Measurements from ENCODE around the gene HMGB3. TPM values are rescaled to one million over a fixed set of nuclear protein-coding genes. Genes with fewer than 3 reads are reported as not detected.

The HMGB3 gene
- total RNA-seq, 4 donors from 2014 or later = 1.3 to 4.4 (median 3.2) TPM

GRCh38 chrX:150990910-150991309 is 7.8 kb downstream of the HMGB3 start:
- H3K27me3 ChIP-seq = no peaks in the 10 kb centered on the region
- TF ChIP-seq EP300 (IDR thresholded peaks at IDR 0.05) (no peak), POLR2A (IDR thresholded peaks at IDR 0.05) (no peak), POLR2AphosphoS5 (IDR thresholded peaks at IDR 0.05) (no peak)
- TF ChIP-seq, protein P1, sequence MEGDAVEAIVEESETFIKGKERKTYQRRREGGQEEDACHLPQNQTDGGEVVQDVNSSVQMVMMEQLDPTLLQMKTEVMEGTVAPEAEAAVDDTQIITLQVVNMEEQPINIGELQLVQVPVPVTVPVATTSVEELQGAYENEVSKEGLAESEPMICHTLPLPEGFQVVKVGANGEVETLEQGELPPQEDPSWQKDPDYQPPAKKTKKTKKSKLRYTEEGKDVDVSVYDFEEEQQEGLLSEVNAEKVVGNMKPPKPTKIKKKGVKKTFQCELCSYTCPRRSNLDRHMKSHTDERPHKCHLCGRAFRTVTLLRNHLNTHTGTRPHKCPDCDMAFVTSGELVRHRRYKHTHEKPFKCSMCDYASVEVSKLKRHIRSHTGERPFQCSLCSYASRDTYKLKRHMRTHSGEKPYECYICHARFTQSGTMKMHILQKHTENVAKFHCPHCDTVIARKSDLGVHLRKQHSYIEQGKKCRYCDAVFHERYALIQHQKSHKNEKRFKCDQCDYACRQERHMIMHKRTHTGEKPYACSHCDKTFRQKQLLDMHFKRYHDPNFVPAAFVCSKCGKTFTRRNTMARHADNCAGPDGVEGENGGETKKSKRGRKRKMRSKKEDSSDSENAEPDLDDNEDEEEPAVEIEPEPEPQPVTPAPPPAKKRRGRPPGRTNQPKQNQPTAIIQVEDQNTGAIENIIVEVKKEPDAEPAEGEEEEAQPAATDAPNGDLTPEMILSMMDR (IDR thresholded peaks at IDR 0.05) = no peak

DNA sequence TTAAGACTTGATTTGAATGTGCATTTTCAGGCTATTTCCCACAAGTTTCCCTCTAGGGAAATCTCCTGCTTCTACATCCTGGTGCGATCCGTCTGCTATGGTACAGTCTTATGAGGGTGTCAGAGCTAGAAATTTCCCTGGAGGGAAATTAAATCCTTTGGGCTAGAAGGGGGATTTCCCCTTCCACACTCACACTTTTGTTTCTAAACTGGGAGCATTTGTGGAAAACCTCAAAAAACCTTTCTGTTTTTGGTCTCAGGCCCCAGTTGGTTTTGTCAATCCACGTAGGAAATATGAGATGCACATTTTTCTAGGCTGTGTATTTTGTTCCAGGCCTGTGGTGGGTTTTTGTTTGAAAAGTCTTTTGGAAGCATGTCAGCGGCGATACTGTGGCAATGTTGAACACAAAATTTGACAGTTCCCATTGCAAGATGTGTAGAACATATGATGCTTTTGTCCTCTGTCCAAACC is 17.8 kb downstream of the HMGB3 start:
- 40 to 62% methylated on average over 1 to 5 of the region's 5 CpGs for WGBS, 2 donors (ENCODE audit: low coverage in 1 of 2)
- no peak overlapping the region for H3K4me3 ChIP-seq

More at GRCh38 chrX:150990910-150991309, 7.8 kb downstream of the HMGB3 start:
- no peak for ATAC-seq
- Histone ChIP-seq H3K27ac (no peak overlapping the region), H3K36me3 (no peaks in the 10 kb centered on the region), H3K9me3 (no peaks in the 10 kb centered on the region), H3K4me1 (no peaks in the 10 kb centered on the region), H3K4me3 (no peak overlapping the region)
- 30 to 86% methylated on average over 3 to 4 of the region's 5 CpGs for WGBS, 2 donors (ENCODE audit: low coverage in 1 of 2)

GRCh38 chrX:151004085-151004484 is 20.9 kb downstream of the HMGB3 start:
- Histone ChIP-seq H3K27me3 (no peaks in the 10 kb centered on the region), H3K9me3 (no peaks in the 10 kb centered on the region), H3K27ac (no peak overlapping the region), H3K36me3 (no peaks in the 10 kb centered on the region), H3K4me1 (no peaks in the 10 kb centered on the region), H3K4me3 (no peak overlapping the region)
- no peak for TF ChIP-seq EP300 (IDR thresholded peaks at IDR 0.05)
- TF ChIP-seq, protein P1 (IDR thresholded peaks at IDR 0.05) = no peak
- TF ChIP-seq POLR2A (IDR thresholded peaks at IDR 0.05) = no peak
- no peak for TF ChIP-seq POLR2AphosphoS5 (IDR thresholded peaks at IDR 0.05)
- ATAC-seq = no peak
- no CpG with 5 or more reads among the region's 1 CpG for WGBS, 2 donors (ENCODE audit: low coverage in 1 of 2)

More for the DNA sequence above, 17.8 kb downstream of the HMGB3 start:
- TF ChIP-seq EP300 (IDR thresholded peaks at IDR 0.05) = no peak
- TF ChIP-seq, protein P1 (IDR thresholded peaks at IDR 0.05) = no peak
- TF ChIP-seq POLR2A (IDR thresholded peaks at IDR 0.05) = no peak
- no peak for TF ChIP-seq POLR2AphosphoS5 (IDR thresholded peaks at IDR 0.05)
- ATAC-seq = no peak
- Histone ChIP-seq H3K27ac (no peak overlapping the region), H3K36me3 (no peaks in the 10 kb centered on the region), H3K9me3 (no peaks in the 10 kb centered on the region), H3K27me3 (no peaks in the 10 kb centered on the region), H3K4me1 (no peaks in the 10 kb centered on the region)

DNA sequence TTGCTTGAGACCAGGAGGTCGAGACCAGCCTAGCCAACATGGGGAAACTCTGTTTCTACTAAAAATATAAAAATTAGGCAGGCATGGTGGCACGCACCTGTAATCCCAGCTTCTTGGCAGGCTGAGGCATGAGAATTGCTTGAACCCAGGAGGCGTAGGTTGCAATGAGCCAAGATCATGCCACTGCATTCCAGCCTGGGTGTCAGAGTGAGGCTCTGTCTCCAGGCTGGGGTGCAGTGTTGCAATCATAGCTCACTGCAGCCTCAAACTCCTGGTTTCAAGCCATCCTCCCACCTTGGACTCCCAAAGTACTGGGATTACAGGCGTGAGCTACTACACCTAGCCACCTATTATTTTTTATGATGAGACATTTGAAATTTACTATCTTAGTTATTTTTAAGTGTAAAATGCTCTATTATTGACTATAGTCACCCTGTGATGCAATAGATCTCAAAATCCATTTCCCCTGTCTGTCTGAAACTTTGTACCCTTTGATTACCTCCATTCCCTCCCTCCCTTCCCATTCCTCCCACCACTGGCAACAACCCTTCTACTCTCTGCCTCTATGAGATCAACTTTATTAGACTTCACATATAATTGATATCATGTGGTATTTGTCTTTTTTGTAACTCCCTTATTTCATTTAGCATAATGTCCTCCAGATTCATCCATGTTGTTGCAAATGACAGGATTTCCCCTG is 23.4 kb downstream of the HMGB3 start:
- TF ChIP-seq POLR2A (IDR thresholded peaks at IDR 0.05) (no peak), POLR2AphosphoS5 (IDR thresholded peaks at IDR 0.05) (no peak), EP300 (IDR thresholded peaks at IDR 0.05) (no peak)
- TF ChIP-seq, protein P1 (IDR thresholded peaks at IDR 0.05) = no peak
- no peak overlapping the region for H3K27ac ChIP-seq
- H3K27me3 ChIP-seq = no peaks in the 10 kb centered on the region
- H3K4me1 ChIP-seq = no peaks in the 10 kb centered on the region
- 96% methylated on average over 4 of the region's 4 CpGs; no CpG with 5 or more reads in 1 of the 2 donors for WGBS, 2 donors (ENCODE audit: low coverage in 1 of 2)
- ATAC-seq = no peak
- no peak overlapping the region for H3K4me3 ChIP-seq
- no peaks in the 10 kb centered on the region for H3K36me3 ChIP-seq
- H3K9me3 ChIP-seq = no peaks in the 10 kb centered on the region

DNA sequence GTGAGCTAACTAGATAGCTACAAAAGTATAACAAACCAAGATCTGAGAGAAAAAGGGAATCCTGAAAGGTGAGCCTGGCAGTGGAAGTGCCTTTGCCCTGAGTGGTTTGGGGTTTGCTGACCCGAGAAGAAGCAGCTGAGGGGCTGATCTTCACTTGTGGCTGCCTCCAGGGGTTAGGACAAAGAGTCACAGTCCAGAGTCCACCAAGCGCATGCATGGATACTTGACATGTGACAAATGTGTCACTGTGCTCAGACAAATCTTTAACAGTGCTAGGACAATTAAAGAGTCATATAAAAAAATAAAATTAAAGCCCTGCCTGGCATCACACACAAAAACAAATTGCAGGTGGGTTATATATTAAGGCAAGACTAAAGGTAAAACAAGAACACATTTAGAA is 26.4 kb downstream of the HMGB3 start:
- H3K4me1 ChIP-seq = no peaks in the 10 kb centered on the region
- no peaks in the 10 kb centered on the region for H3K27me3 ChIP-seq
- TF ChIP-seq, protein P1 (IDR thresholded peaks at IDR 0.05) = no peak
- TF ChIP-seq POLR2AphosphoS5 (IDR thresholded peaks at IDR 0.05) (no peak), EP300 (IDR thresholded peaks at IDR 0.05) (no peak), POLR2A (IDR thresholded peaks at IDR 0.05) (no peak)
- no peak overlapping the region for H3K4me3 ChIP-seq
- WGBS, 2 donors (ENCODE audit: low coverage in 1 of 2) = 60% methylated on average over 2 of the region's 2 CpGs; no CpG with 5 or more reads in 1 of the 2 donors
- no peaks in the 10 kb centered on the region for H3K36me3 ChIP-seq
- H3K27ac ChIP-seq = no peak overlapping the region
- no peaks in the 10 kb centered on the region for H3K9me3 ChIP-seq
- no peak for ATAC-seq
